ENCODE results near the gene SEL1L. TPM values are rescaled to one million over a fixed set of nuclear protein-coding genes. Genes with fewer than 3 reads are reported as not detected.

SEL1L gene
- polyA plus RNA-seq, 1 of the 3 experiments (the other 2 are of a cell fraction) = 13.8 TPM

DNA sequence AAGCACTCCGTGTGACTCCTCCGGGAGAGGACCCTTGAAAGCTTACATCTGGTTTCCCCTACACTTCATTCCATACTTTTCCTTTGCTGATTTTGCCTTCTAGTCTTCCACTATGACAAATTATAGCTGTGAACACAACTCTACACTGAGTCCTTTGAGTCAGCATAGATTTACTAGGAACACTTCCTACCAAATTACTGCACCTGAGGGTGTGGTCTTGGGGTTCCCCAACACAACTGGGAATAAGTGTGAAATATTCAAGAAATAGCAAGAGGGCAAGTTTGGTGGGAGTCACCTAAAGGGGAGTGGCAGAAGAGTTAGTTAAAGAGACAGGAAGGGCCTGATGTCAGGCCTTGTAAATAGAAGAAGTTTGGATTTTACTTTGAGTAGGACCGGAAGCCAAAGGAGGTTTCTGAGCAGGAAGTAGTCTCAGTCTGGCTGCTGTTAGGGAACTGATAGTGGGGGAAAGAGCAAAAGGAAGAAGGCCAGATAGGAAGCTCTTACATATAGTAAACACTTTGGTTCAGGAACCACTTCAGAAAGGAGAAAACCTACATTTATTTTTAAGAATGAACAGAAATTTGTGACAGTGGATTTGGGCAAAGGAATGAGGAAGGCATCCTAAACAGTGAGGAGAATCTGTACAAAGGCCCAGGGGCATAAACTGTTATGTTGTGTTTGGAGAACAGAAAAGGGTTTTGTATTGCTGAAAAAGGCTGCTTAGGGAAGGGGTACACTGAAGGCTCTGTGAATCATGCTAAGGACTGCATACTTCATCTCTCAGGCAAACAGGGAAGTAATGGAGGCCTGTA lies 14.2 kb downstream of the SEL1L start:
- no peak overlapping the region for H3K4me2 ChIP-seq
- H3K79me2 ChIP-seq (ENCODE audit: insufficient read depth) = peaks cover 14% of the 10 kb centered on the region; the same call in 1 of the 2 replicates
- no peak overlapping the region for H3K9ac ChIP-seq
- H3K27ac ChIP-seq (ENCODE audit: low read depth in 2 of 2, low read length in 1 of 2) = no peak overlapping the region
- ChIA-PET CTCF (interaction anchor here (1.2 to 1.6 kb wide), 2 partner anchors 9 to 55 kb away, joined by 3 read pairs; no protein-coding TSS in a partner anchor), POLR2A (no interaction called here)
- H3K4me1 ChIP-seq (ENCODE audit: control insufficient read depth in 1 of 2, insufficient read depth in 2 of 2, low read depth in 1 of 2, low read length in 1 of 2) = peaks cover 0 to 2% of the 10 kb centered on the region in 2 experiments; a peak in 2 of 4 replicates
- WGBS (ENCODE audit: low lambda C conversion rate) = 97% methylated on average over 3 of the region's 3 CpGs
- H2AFZ ChIP-seq (ENCODE audit: low read depth) = no peak overlapping the region
- H3K4me3 ChIP-seq (ENCODE audit: low read depth in 2 of 2, low read length in 1 of 2) = no peak overlapping the region
- no peaks in the 10 kb centered on the region for H3K9me2 ChIP-seq
- DNase-seq = no peak
- TF ChIP-seq SMC3 (IDR thresholded peaks at IDR 0.05; ENCODE audit: low read depth, low read length) (no peak), TAF1 (IDR thresholded peaks at IDR 0.05; ENCODE audit: borderline replicate concordance, low read depth, low read length) (no peak), FOXM1 (IDR thresholded peaks at IDR 0.05; ENCODE audit: low read depth) (no peak), MEF2A (IDR thresholded peaks at IDR 0.05; ENCODE audit: borderline replicate concordance, low read depth) (no peak), RXRA (IDR thresholded peaks at IDR 0.05; ENCODE audit: borderline replicate concordance, low read depth) (no peak), NFIC (IDR thresholded peaks at IDR 0.05; ENCODE audit: borderline replicate concordance) (no peak), RFX5 (IDR thresholded peaks at IDR 0.05; ENCODE audit: low read length) (no peak), EP300 (IDR thresholded peaks at IDR 0.05; ENCODE audit: borderline replicate concordance in 1 of 2, low read depth in 1 of 2, low read length in 1 of 2) (no peak)
- TF ChIP-seq, protein P1, sequence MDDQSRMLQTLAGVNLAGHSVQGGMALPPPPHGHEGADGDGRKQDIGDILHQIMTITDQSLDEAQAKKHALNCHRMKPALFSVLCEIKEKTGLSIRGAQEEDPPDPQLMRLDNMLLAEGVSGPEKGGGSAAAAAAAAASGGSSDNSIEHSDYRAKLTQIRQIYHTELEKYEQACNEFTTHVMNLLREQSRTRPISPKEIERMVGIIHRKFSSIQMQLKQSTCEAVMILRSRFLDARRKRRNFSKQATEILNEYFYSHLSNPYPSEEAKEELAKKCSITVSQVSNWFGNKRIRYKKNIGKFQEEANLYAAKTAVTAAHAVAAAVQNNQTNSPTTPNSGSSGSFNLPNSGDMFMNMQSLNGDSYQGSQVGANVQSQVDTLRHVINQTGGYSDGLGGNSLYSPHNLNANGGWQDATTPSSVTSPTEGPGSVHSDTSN (IDR thresholded peaks at IDR 0.05) = no peak
- H3K36me3 ChIP-seq (replicated peaks in 1 of 2; ENCODE audit: control insufficient read depth in 1 of 2, insufficient read depth in 2 of 2, low read length in 1 of 2) = peaks cover 48 to 62% of the 10 kb centered on the region in 2 experiments
- H3K27me3 ChIP-seq (ENCODE audit: insufficient read depth) = no peaks in the 10 kb centered on the region
- H3F3A ChIP-seq (replicated peaks; ENCODE audit: insufficient read depth) = no peaks in the 10 kb centered on the region
- H4K20me1 ChIP-seq (ENCODE audit: insufficient read depth) = no peaks in the 10 kb centered on the region
- H3K9me3 ChIP-seq = no peaks in the 10 kb centered on the region

DNA sequence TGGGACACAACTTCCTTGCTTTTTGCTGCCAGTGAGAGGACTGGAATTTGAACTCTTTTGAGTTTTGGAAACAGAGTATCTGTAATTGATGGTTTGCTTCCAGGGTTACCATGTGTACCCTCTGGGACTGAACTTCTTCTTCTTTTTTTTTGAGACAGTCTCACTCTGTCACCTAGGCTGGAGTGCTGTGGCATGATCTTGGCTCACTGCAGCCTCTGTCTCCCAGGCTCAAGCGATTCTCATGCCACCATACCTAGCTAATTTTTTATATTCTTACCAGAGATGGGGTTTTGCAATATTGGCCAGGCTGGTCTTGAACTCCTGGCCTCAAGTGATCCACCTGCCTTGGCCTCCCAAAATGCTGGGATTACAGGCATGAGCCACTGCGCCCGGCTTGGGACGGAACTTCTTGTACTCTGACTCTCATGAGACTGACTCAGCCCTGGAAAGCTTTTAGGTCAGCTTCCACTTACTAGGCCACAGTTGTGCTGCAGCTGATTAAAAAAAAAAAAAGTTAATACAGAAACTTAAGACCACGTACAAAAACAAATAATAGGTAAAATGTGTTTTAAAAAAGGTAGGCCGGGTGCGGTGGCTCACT lies 15.8 kb downstream of the SEL1L start:
- TF ChIP-seq RXRA (IDR thresholded peaks at IDR 0.05; ENCODE audit: borderline replicate concordance, low read depth) = no peak
- no peak for TF ChIP-seq SIN3A (IDR thresholded peaks at IDR 0.05; ENCODE audit: borderline replicate concordance, low read depth, low read length)
- TF ChIP-seq, protein P2, sequence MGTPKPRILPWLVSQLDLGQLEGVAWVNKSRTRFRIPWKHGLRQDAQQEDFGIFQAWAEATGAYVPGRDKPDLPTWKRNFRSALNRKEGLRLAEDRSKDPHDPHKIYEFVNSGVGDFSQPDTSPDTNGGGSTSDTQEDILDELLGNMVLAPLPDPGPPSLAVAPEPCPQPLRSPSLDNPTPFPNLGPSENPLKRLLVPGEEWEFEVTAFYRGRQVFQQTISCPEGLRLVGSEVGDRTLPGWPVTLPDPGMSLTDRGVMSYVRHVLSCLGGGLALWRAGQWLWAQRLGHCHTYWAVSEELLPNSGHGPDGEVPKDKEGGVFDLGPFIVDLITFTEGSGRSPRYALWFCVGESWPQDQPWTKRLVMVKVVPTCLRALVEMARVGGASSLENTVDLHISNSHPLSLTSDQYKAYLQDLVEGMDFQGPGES (IDR thresholded peaks at IDR 0.05; ENCODE audit: low read depth, low read length) = no peak
- no peak for TF ChIP-seq JUND (IDR thresholded peaks at IDR 0.05)
- TF ChIP-seq, protein P3, sequence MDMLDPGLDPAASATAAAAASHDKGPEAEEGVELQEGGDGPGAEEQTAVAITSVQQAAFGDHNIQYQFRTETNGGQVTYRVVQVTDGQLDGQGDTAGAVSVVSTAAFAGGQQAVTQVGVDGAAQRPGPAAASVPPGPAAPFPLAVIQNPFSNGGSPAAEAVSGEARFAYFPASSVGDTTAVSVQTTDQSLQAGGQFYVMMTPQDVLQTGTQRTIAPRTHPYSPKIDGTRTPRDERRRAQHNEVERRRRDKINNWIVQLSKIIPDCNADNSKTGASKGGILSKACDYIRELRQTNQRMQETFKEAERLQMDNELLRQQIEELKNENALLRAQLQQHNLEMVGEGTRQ (IDR thresholded peaks at IDR 0.05; ENCODE audit: borderline replicate concordance, low read depth, low read length) = no peak
- TF ChIP-seq EZH2phosphoT487 (IDR thresholded peaks at IDR 0.05; ENCODE audit: borderline replicate concordance, low read depth) = no peak
- TF ChIP-seq, protein P1 (IDR thresholded peaks at IDR 0.05) = no peak
- TF ChIP-seq EP300 (IDR thresholded peaks at IDR 0.05; ENCODE audit: borderline replicate concordance in 1 of 2, low read depth in 1 of 2, low read length in 1 of 2) = no peak
- no peak for TF ChIP-seq CHD2 (IDR thresholded peaks at IDR 0.05; ENCODE audit: low read length, partially characterized antibody)
- no peak for DNase-seq
- Histone ChIP-seq H3K4me1 (ENCODE audit: control insufficient read depth in 1 of 2, insufficient read depth in 2 of 2, low read depth in 1 of 2, low read length in 1 of 2) (no peaks in the 10 kb centered on the region; a peak in 1 of 4 replicates), H3K9ac (no peak overlapping the region), H4K20me1 (ENCODE audit: insufficient read depth) (no peaks in the 10 kb centered on the region), H3K79me2 (ENCODE audit: insufficient read depth) (peaks cover 7% of the 10 kb centered on the region; the same call in 1 of the 2 replicates), H3K27me3 (ENCODE audit: insufficient read depth) (no peaks in the 10 kb centered on the region), H3K27ac (ENCODE audit: low read depth in 2 of 2, low read length in 1 of 2) (no peak overlapping the region), H2AFZ (ENCODE audit: low read depth) (no peak overlapping the region), H3K4me2 (no peak overlapping the region), H3K9me3 (no peaks in the 10 kb centered on the region), H3F3A (replicated peaks; ENCODE audit: insufficient read depth) (no peaks in the 10 kb centered on the region), H3K36me3 (replicated peaks in 1 of 2; ENCODE audit: control insufficient read depth in 1 of 2, insufficient read depth in 2 of 2, low read length in 1 of 2) (peaks cover 38 to 48% of the 10 kb centered on the region in 2 experiments), H3K9me2 (no peaks in the 10 kb centered on the region), H3K4me3 (ENCODE audit: low read depth in 2 of 2, low read length in 1 of 2) (no peak overlapping the region)
- CTCF ChIA-PET = no interaction called here
- WGBS (ENCODE audit: low lambda C conversion rate) = 89% methylated on average over 7 of the region's 7 CpGs
- POLR2A ChIA-PET = no interaction called here

All from SK-N-SH (cell line).